Progenitor cell of endocrine pancreas (in vitro differentiated cells): ENCODE results near the gene RPP40. TPM values are rescaled to one million over a fixed set of nuclear protein-coding genes. Genes with fewer than 3 reads are reported as not detected.
A peak's percentile ranks its signal among the peaks of the same experiment; 100 is the strongest.

Experiments used
- DNase-seq: peaks from one replicate; pipeline ENCODE4 v3.0.0; 2021; ENCODE audit warnings: low spot score; ENCODE audit not compliant: unreplicated experiment
- H3K27ac Mint-ChIP-seq: 2 replicates; pipeline ENCODE4 v1.8.0; 2021; ENCODE audit warnings: mild to moderate bottlenecking, moderate library complexity, mixed read lengths
- H3K27me3 Mint-ChIP-seq: 2 replicates; pipeline ENCODE4 v1.8.0; 2021; ENCODE audit warnings: mixed read lengths
- H3K36me3 Mint-ChIP-seq: 2 replicates; pipeline ENCODE4 v1.8.0; 2022; ENCODE audit warnings: mixed read lengths; ENCODE audit not compliant: insufficient read depth
- H3K4me1 Mint-ChIP-seq: 2 replicates; pipeline ENCODE4 v1.8.0; 2021; ENCODE audit warnings: low read depth, mixed read lengths
- H3K4me3 Mint-ChIP-seq: 2 replicates; pipeline ENCODE4 v1.8.0; 2021; ENCODE audit warnings: low read depth, mild to moderate bottlenecking, moderate library complexity, mixed read lengths
- H3K9me3 Mint-ChIP-seq: 2 replicates; pipeline ENCODE4 v1.8.0; 2021; ENCODE audit warnings: low read depth, mixed read lengths
- CTCF ChIP-seq: fragments of 200-600 bp; sonication (generic); IDR thresholded peaks from one replicate; pipeline ENCODE4 v1.5.0; 2021; ENCODE audit warnings: antibody characterized with exemption, mild to moderate bottlenecking; ENCODE audit not compliant: unreplicated experiment
- total RNA-seq: library from RNA; stranded (reverse); gene quantifications from 2 replicates; pipeline ENCODE4 v1.2.1, GENCODE V29; 2021

Gene RPP40
- total RNA-seq, 1 donor from 2014 or later: 8.0 TPM

- Mint-ChIP-seq H3K4me3 (no peak overlapping the region), H3K27ac (peak overlapping the region; percentile 30), H3K36me3 (no peaks in the 10 kb centered on the region), H3K9me3 (no peaks in the 10 kb centered on the region), H3K27me3 (peaks cover 2% of the 10 kb centered on the region), H3K4me1 (peaks cover 13% of the 10 kb centered on the region)
- no peak for DNase-seq
- no peak for TF ChIP-seq CTCF
These were observed 38.1 kb downstream of the RPP40 start for GRCh38 chr6:4965562-4966389.

- Mint-ChIP-seq H3K9me3 (no peaks in the 10 kb centered on the region), H3K27me3 (no peaks in the 10 kb centered on the region), H3K4me3 (no peak overlapping the region), H3K27ac (no peak overlapping the region), H3K4me1 (peaks cover 13% of the 10 kb centered on the region), H3K36me3 (no peaks in the 10 kb centered on the region)
- no peak for DNase-seq
- TF ChIP-seq CTCF: no peak
These were observed 38.9 kb downstream of the RPP40 start for GRCh38 chr6:4964675-4965561.

DNA sequence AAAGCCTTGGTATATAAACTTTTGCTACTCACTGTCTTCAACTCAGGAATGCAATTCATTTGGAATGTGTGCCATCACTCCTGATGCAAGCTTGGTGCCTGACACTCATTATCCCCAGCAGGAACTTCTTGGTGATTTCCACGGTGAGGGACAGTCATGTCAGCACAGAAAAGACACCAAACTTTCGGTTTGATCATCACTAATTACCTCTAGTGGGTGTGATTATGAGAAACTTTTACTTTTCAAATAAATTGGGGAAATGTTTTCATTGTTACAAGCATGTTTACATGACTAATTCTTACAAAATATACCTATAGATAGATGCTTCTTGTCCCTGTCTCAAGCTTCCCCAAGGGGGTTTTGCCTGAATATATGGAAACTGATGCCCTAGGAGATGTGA is 40.9 kb downstream of the RPP40 start:
- Mint-ChIP-seq H3K27ac (no peak overlapping the region), H3K27me3 (no peaks in the 10 kb centered on the region), H3K36me3 (no peaks in the 10 kb centered on the region), H3K4me1 (peaks cover 13% of the 10 kb centered on the region), H3K4me3 (no peak overlapping the region), H3K9me3 (no peaks in the 10 kb centered on the region)
- DNase-seq: no peak
- TF ChIP-seq CTCF: no peak

DNA sequence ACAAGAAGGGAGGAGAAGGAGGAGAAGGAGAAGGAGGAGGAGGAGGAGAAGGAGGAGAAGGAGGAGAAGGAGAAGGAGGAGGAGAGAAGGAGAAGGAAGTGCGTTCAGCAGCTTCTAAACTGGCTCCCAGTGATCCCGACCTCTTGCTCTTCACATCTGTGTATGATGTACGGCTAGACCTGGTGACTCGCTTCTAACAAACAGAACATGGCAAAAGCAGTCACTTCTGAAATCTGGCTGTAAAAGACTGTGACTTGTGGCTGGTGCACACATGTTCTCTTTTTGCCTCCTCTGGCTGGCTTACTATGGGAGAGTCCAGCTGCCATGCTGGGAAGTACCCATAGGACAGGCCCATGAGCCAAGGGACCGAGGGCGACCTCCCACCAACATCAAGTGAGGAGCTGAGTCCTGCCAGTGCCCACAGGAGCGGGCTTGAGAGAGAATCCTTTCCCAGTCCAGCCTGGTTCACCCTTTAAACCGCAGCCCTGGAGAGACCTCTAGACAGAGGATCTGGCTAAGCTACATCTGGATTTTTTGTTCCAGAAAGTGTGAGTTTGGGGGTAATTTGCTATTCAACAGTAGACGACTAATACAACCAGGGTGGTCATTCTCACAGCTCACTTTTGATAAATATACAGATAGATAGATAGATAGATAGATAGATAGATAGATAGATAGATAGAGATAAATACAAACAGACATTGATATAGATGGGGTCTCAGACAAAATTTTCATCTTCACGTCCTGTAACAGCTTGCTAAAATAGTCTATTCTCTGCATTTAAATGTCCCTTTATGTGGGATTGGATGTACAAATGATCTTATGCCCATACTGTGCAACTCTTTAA is 42.3 kb downstream of the RPP40 start:
- no peaks in the 10 kb centered on the region for H3K9me3 Mint-ChIP-seq
- H3K4me1 Mint-ChIP-seq: peaks cover 13% of the 10 kb centered on the region
- no peaks in the 10 kb centered on the region for H3K27me3 Mint-ChIP-seq
- H3K27ac Mint-ChIP-seq: no peak overlapping the region
- no peak overlapping the region for H3K4me3 Mint-ChIP-seq
- TF ChIP-seq CTCF: no peak
- no peaks in the 10 kb centered on the region for H3K36me3 Mint-ChIP-seq
- DNase-seq: no peak

GRCh38 chr6:4958624-4959023 is 45.2 kb downstream of the RPP40 start:
- Mint-ChIP-seq H3K27me3 (no peaks in the 10 kb centered on the region), H3K36me3 (peaks cover 9% of the 10 kb centered on the region), H3K9me3 (no peaks in the 10 kb centered on the region), H3K4me3 (no peak overlapping the region), H3K4me1 (no peaks in the 10 kb centered on the region), H3K27ac (no peak overlapping the region)
- DNase-seq: no peak
- TF ChIP-seq CTCF: no peak
